Measurements from ENCODE around the gene ZFP69B. TPM values are rescaled to one million over a fixed set of nuclear protein-coding genes. Genes with fewer than 3 reads are reported as not detected.

ZFP69B gene
- total and polyA plus RNA-seq, 2 of the 8 experiments (the other 6 are each of a cell fraction or from before 2014, with no cell fraction given): 1.7 to 8.2 TPM

GRCh38 chr1:40508375-40509341, 58.4 kb downstream of the ZFP69B start, which contains the start of gene EXO5:
Gene EXO5, plus strand, starts transcription at chr1:40508767. Its CDS starts 5,778 bp downstream, at chr1:40514545.
- no peak within 1 kb of the TSS for H2BK120ac ChIP-seq (replicated peaks; ENCODE audit: low read depth, low read length)
- H3K23me2 ChIP-seq (ENCODE audit: low read depth, low read length): peaks cover 7% of the 10 kb centered on the region; the same call in 1 of the 2 replicates
- FAIRE-seq (no peak), DNase-seq (ENCODE audit: low read depth in 1 of 2, low spot score in 2 of 2) (peak in 1 of 2 experiments; percentile 75)
- H3K9ac ChIP-seq (replicated peaks in 1 of 4; ENCODE audit: extremely low read depth in 1 of 4, low read depth in 3 of 4, low read length in 3 of 4): peak within 1 kb of the TSS in 2 of 4 experiments; percentile 59 to 71; a peak in 5 of 7 replicates
- no peak within 1 kb of the TSS for H3K27ac ChIP-seq (ENCODE audit: low read depth, low read length)
- no peaks in the 10 kb centered on the region for H3K79me2 ChIP-seq (ENCODE audit: control insufficient read depth in 1 of 2, insufficient read depth in 2 of 2, low read length in 2 of 2)
- H2BK20ac ChIP-seq (ENCODE audit: low read length): no peak within 1 kb of the TSS
- no peak within 1 kb of the TSS for H3K14ac ChIP-seq (ENCODE audit: insufficient read length)
- no peak within 1 kb of the TSS for H3K4ac ChIP-seq (replicated peaks; ENCODE audit: insufficient read length, low read depth, low read length)
- peak within 1 kb of the TSS; percentile 15; the same call in 1 of the 2 replicates for H3K18ac ChIP-seq (ENCODE audit: extremely low read depth, low read length)
- peak within 1 kb of the TSS; percentile 61 for H4K91ac ChIP-seq (replicated peaks; ENCODE audit: insufficient read length, low read length)
- peak within 1 kb of the TSS; percentile 92 to 95 for H3K4me2 ChIP-seq (ENCODE audit: insufficient read depth in 1 of 2, low read depth in 2 of 2, low read length in 2 of 2)
- H3K36me3 ChIP-seq (ENCODE audit: control insufficient read depth in 2 of 4, insufficient read depth in 4 of 4, low read length in 3 of 4): no peaks in the 10 kb centered on the region
- 0 out of 4 replicates have a peak, but pooled peaks cover 0 to 4% of the 10 kb centered on the region in 2 experiments for H3K9me3 ChIP-seq (ENCODE audit: insufficient read depth in 2 of 2, low read depth in 1 of 2, low read length in 1 of 2)
- H3K23ac ChIP-seq (ENCODE audit: insufficient read length): no peak within 1 kb of the TSS
- peaks cover 0 to 12% (median 9%) of the 10 kb centered on the region in 4 experiments; a peak in 6 of 7 replicates for H3K27me3 ChIP-seq (replicated peaks in 1 of 4; ENCODE audit: control insufficient read depth in 3 of 4, extremely low read depth in 1 of 4, insufficient read depth in 3 of 4, low read length in 3 of 4)
- H2BK5ac ChIP-seq (ENCODE audit: low read depth, low read length): no peak within 1 kb of the TSS
- peak within 1 kb of the TSS; percentile 62 for H3K56ac ChIP-seq (replicated peaks; ENCODE audit: insufficient read length, low read depth, low read length)
- H2AFZ ChIP-seq (ENCODE audit: low read length): peak within 1 kb of the TSS; percentile 98
- ChIA-PET CTCF (ENCODE audit: partially characterized antibody) (no interaction called here), POLR2A (ENCODE audit: partially characterized antibody) (interaction anchor here (0.8 to 1.8 kb wide), 6 partner anchors 9 to 31 kb away, joined by 3 to 7 read pairs (median 6); partner anchors contain the start of genes ZFP69 and ZNF684)
- no peak within 1 kb of the TSS for H2BK15ac ChIP-seq (ENCODE audit: low read length)
- no peak within 1 kb of the TSS for H2BK12ac ChIP-seq (ENCODE audit: low read depth, low read length)
- H4K5ac ChIP-seq (ENCODE audit: insufficient read length, low read depth, low read length): peak within 1 kb of the TSS; percentile 8
- H2AK5ac ChIP-seq (ENCODE audit: low read depth, low read length): no peak within 1 kb of the TSS
- H3K4me3 ChIP-seq (ENCODE audit: extremely low read depth in 1 of 4, insufficient read depth in 2 of 4, low read depth in 3 of 4, low read length in 4 of 4): peak within 1 kb of the TSS; percentile 69 to 76 (median 72)
- peak within 1 kb of the TSS; percentile 90; the same call in 1 of the 2 replicates for H4K8ac ChIP-seq (ENCODE audit: extremely low read depth, insufficient read depth, low read length)
- H3K4me1 ChIP-seq (replicated peaks in 1 of 4; ENCODE audit: control insufficient read depth in 3 of 4, insufficient read depth in 4 of 4, low read length in 3 of 4): 0 out of 7 replicates have a peak, but pooled peaks cover 0 to 2% (median under 1%) of the 10 kb centered on the region in 4 experiments
- 3% methylated on average over 65 of the region's 76 CpGs; no CpG with 5 or more reads in 1 of the 2 experiments for WGBS, 2 experiments (ENCODE audit: extremely low coverage in 1 of 2, insufficient coverage in 1 of 2, insufficient read length in 1 of 2, insufficient replicate concordance in 2 of 2, low coverage in 1 of 2, low lambda C conversion rate in 2 of 2, missing lambda C conversion rate in 1 of 2)
- peaks cover 0 to 2% of the 10 kb centered on the region in 2 experiments for H4K20me1 ChIP-seq (replicated peaks in 1 of 2; ENCODE audit: control insufficient read depth in 1 of 2, insufficient read depth in 2 of 2, low read length in 2 of 2)
- no peaks in the 10 kb centered on the region; the same call in 1 of the 2 replicates for H3K79me1 ChIP-seq (ENCODE audit: low read depth, low read length)
- TF ChIP-seq TAF1 (IDR thresholded peaks at IDR 0.05; ENCODE audit: low read depth, low read length): peak; percentile 71
- no peak for TF ChIP-seq RXRA (IDR thresholded peaks at IDR 0.05; ENCODE audit: insufficient read depth, low read depth, low read length)
- TF ChIP-seq RFX5 (IDR thresholded peaks at IDR 0.05; ENCODE audit: borderline replicate concordance, low read depth, low read length): no peak
- TF ChIP-seq EP300 (IDR thresholded peaks at IDR 0.05; ENCODE audit: borderline replicate concordance in 1 of 2, low read depth in 2 of 2, low read length in 2 of 2): no peak
- no peak for TF ChIP-seq SAP30 (IDR thresholded peaks at IDR 0.05; ENCODE audit: insufficient read depth, insufficient replicate concordance, low read length)
- TF ChIP-seq CHD1 (IDR thresholded peaks at IDR 0.05; ENCODE audit: low read depth, low read length): no peak
- TF ChIP-seq USF2 (IDR thresholded peaks at IDR 0.05; ENCODE audit: low read length): no peak
- peak; percentile 91 for TF ChIP-seq KDM4A (IDR thresholded peaks at IDR 0.05; ENCODE audit: low read depth, low read length, severe bottlenecking)
